SK-N-MC (cell line): ENCODE results near the gene PA2G4.

Source experiments
- EZH2 ChIP-seq: fragments of 200-600 bp; sonication (generic); IDR thresholded peaks from one replicate; pipeline ENCODE4 v1.6.1; 2017; ENCODE audit warnings: antibody characterized with exemption
- POLR2AphosphoS5 ChIP-seq: IDR thresholded peaks from 2 replicates; pipeline ENCODE4 v1.6.1; 2012; ENCODE audit warnings: mild to moderate bottlenecking, low read depth, low read length, borderline replicate concordance

- TF ChIP-seq POLR2AphosphoS5 = no peak
- no peak for TF ChIP-seq EZH2
These were observed 11.0 kb downstream of the PA2G4 start for GRCh38 chr12:56115329-56115728.
